Skin epidermis (tissue), 12 donors: ENCODE results near the gene MMAB.
A peak's percentile ranks its signal among the peaks of the same experiment; 100 is the strongest.

Source experiments
- H3K27ac ChIP-seq, 21 experiments: fragments of 200-600 bp; sonication (generic) in 11 of 21; one replicate each; pipeline ENCODE4 v1.5.0; 2020; ENCODE audit warnings: mild to moderate bottlenecking in 3 of 21, inconsistent platforms in 2 of 21, moderate library complexity in 2 of 21
- H3K4me3 ChIP-seq, 7 experiments: fragments of 200-600 bp; sonication (generic) in 2 of 7; one replicate each; pipeline ENCODE4 v1.5.0; 2020; ENCODE audit warnings: inconsistent platforms in 2 of 7, mild to moderate bottlenecking in 2 of 7, moderate library complexity in 1 of 7

MMAB gene

DNA sequence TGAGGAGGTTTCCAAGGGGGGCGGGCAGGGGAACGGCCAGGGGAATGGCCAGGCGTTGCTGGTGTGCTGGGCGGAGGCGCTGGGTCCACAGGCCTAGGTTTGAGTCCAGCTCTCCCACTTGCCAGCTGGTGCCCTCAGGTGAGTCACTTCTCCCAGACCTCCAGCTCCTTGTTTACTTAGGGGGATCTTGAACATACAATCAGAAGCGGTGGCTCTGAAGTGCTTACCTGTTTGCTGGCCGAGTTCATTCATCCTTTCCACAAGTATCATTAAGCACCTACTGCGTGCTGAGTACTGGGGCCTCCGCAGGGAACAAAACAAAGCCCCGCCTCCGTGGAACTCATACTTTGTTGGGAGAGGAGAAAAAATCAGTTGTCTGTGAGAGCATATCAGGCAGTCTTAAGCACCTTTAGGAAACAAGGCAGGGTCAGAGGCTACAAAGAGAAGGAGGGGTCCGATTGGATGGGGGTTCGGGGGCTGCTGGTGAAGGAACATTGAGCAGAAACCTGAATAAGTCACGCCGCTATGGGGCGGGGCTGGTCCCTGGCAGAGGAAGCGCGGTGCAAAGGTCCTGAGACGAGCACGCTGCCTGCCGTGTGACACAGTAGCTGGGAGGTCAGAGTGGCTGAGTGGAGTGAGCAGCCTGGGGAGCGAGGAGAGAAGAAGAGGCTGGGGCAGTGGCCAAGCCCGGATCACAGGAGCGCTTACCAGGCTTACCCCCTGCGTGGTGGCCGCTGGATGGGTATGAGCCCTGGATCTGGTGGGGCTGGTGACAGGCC, 15.3 kb upstream of the MMAB start:
- no peak overlapping the region for H3K27ac ChIP-seq
- no peak overlapping the region for H3K4me3 ChIP-seq

DNA sequence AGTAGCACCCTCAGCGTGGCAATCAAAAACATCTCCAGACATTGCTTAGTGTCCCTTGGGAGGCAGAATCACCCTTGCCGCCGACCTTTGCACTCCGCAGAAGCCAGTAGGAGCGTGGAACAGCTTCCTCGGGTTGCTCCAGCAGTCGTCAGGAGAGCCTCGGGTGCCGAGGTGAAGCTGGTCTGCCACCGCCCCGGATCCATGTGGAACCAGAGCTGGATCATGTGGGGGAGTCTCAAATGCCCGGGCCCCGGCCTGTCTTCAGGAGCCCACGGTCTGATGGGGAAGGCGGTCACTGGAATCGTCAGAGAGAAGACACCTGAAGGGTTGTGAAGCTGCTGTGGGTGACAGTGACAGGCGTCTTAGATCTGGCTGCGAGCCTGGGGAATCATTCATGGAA, 14.6 kb upstream of the MMAB start:
- H3K4me3 ChIP-seq, result no peak overlapping the region
- no peak overlapping the region for H3K27ac ChIP-seq

DNA sequence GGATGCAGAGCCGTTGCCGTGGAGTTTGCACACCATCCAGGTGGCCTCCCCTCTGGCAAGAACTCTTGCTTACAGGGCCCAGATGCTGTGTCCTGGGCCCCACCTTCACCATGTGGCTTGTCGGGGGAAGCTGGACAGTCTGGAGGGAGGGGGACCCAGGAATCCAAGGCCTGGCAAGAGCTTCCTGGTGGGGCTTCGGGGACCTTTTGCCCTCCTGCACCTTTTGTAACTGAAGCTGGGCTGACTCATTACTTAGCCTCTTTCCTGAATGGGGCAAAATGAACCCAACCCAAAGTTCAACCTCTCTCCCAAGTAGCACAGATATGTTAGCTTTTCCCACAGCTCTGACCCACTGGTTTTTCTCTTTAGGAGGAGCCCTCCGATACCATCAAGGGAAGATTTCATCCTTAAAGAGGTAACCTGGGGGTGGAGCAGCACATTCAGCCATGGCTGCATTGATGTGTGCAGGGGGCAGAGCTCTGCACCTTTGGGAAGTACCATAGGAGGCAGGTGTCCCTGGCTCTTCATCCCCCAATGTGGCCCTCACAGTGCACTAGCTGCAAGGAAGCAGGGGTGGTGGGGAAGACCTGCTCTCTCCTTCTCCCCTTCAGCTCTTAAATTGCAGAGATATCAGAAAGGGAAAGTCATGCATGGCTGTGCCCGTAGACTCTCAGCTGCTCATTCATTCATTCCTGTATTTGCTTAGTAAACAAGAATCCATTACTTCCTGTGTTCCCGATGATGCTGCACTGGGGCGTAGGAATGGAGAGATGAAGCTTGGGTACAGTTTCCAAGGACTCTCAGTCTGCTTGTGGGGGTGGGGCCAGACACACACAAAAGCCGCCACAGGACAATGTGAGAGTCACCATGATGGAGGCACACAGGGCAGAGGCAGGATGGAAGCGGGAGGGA, 13.3 kb upstream of the MMAB start:
- Histone ChIP-seq H3K4me3 (no peak overlapping the region), H3K27ac (no peak overlapping the region)

DNA sequence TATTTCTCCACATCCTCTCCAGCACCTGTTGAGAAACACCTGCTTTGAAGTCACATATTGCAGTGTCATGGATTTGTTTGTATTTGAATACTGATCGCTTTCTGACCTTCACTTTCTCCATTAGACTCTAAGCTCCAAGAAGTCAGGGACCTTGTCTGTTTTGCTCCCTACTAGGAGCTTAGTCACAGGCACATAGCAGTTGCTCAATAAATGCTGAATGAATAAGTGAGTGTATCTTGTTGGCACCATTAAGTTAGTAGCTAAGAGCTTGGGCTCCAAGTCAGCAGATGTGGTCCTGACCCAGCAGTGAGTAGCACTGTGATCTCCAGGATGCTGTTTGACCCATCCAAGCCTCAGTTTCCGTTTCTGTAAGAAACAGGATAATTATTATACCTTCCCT, 10.4 kb upstream of the MMAB start:
- Histone ChIP-seq H3K4me3 (no peak overlapping the region), H3K27ac (no peak overlapping the region)

DNA sequence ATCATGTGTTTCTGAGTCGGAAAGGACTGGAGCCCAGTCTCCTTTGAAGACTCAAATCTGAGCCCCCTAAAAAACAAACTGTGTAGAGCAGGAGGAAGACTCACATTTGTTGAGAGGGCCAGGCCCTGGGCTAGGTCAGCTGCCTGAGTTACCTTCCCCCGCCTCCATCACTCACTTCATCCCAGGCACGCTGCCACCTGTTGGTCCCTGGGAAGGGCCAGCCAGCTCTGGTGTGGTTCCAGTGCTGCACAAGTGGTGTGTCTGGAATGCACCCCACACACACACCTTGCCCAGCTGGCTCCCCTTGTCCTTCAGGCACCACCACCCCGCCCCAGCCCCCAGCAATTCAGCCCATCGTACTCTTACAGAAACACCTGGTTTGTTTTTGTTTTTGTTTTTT, 9.3 kb upstream of the MMAB start:
- Histone ChIP-seq H3K4me3 (no peak overlapping the region), H3K27ac (no peak overlapping the region)

DNA sequence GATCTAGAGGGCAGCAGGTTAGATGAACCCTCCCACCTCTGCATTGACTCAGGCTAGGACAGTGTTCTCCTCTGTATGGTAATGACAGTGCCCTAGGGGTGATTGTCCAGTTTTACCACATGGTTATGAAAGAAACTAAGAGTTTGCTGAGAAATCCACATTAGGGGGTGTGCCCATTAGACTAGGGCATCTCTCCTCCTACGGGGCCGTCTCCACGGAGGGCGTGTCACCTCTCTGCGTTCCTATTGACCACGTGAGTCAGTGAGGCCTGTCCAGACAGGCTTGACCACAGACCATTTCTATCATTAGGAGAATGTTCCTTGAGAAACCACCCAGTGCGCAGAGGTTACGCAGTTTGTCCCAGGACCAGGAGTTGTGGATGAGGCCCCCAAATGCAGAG, 8.6 kb upstream of the MMAB start:
- no peak overlapping the region for H3K4me3 ChIP-seq
- H3K27ac ChIP-seq, result no peak overlapping the region

DNA sequence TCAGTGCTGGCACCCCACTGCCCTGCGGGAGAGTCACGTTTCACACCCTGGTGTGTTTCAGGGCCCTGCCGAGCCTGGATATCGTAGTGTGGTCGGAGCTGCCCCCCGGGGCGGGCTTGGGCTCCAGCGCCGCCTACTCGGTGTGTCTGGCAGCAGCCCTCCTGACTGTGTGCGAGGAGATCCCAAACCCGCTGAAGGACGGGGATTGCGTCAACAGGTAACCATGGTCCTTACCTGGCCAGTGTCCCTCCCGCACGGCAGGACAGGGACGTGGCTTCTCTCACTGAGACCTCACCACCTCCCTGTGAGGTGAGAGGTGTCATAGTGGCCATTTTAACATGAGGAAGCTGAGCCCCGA, 8.0 kb upstream of the MMAB start:
- Histone ChIP-seq H3K4me3 (no peak overlapping the region), H3K27ac (no peak overlapping the region)

DNA sequence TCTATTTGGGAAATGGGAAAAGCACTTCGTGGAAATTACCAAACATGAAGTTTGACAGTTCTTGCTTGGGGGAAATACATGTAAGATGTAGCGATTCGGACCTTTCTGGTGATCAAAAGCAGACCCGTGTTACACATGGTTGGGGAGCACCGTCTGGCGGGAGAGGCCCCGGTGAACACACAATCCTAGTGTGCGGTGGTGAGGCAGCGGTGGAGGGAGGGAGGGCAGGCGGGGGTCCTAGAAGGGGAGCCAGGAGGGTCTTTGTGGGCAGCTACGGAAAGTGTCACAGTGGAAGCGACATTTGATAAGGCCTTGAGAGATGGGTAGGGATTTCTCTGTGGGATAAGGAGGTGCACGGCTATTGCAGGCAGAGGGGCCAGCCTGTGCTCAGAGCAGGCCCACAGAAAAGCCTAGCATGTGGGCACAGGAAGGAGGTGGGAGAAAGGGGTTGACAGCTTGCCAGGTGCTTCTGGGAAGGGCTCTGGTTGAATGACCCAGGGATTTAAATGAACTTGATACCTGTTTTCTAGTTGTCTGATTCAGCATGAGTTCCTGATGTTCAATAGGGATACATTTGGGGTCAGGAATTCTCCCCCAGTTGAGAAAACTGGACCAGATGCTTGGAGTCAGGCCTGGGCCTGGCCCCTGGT, 7.5 kb upstream of the MMAB start:
- H3K4me3 ChIP-seq, result no peak overlapping the region
- no peak overlapping the region for H3K27ac ChIP-seq

DNA sequence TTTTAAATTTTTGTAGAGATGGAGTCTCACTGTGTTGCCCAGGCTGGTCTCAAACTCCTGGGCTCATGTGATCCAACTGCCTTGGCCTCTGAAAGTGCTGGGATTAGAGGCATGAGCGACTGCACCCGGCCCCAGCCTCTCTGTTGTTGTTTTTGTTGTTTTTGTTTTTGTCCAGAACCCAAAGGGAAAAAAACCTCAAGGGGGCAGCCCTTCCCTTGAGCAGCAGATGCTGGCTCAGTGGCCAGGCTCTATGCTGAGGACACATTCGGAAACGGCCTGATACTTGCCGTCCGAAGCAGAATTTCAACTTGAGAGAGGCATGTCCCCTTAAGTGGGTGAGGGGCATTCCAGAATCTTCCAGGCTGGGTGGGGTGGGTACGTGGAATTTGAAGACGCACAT, 7.0 kb upstream of the MMAB start:
- no peak overlapping the region for H3K27ac ChIP-seq
- no peak overlapping the region for H3K4me3 ChIP-seq

DNA sequence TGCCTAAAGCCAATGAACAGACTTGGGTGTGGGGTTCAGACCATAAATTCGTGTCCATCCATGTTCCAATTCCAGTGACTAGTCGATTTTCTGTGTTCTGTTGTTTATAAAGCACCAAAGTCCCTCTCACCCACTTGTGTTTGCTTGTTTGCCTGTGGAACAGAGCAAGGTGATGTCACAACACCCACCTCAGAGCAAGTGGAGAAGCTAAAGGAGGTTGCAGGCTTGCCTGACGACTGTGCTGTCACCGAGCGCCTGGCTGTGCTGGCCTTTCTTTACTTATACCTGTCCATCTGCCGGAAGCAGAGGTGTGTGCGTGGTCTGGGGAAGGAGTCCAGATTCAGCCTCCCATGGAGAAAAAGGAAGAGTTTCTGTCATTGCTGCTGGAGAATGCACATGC, 6.3 kb upstream of the MMAB start:
- no peak overlapping the region for H3K4me3 ChIP-seq
- no peak overlapping the region for H3K27ac ChIP-seq

DNA sequence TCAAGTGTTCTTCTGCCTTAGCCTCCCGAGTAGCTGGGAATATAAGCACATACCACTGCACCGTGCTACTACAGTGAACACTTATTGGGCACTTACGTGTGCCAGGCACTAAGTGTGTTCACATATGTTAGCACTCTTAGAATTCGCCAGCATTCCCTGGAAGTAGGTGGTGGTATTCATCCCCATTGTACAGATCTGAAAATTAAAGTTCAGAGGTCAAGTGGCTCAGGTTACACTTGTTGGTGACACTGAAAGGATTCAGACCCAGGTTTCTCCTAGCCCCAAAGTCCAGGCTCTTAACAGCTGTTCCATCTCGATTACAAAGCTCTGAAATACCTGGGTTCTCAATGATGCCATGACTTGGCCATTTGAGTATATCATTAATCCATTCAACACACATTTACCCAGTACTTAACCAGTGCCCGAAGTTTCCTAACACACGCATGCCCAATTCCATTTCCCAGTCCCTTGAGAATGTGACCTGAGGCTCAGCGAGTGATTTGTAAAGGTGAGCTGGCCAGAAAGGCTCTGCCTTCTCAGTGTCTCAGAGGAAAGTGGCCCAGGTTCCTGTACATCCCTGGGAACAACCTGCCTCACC, 5.1 kb upstream of the MMAB start:
- no peak overlapping the region for H3K27ac ChIP-seq
- H3K4me3 ChIP-seq, result no peak overlapping the region

DNA sequence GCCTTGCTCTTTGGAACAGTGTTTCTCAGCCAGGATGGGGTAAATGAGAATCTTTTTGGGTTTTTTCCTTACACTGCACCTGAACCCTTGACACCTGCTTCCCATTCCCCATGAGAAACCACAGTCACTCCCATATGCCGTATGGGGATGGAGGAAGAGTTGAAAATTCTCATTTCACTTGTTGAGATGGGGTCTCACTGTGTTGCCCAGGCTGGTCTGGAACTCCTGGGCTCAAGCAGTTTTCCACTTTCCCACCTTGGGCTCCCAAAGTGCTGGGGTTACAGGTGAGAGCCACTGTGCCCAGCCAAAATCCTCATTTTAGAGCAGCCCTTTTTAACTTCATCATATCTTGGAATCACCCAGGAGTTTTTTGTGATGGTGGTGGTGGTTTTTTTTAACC, 4.0 kb upstream of the MMAB start:
- Histone ChIP-seq H3K4me3 (no peak overlapping the region), H3K27ac (no peak overlapping the region)

DNA sequence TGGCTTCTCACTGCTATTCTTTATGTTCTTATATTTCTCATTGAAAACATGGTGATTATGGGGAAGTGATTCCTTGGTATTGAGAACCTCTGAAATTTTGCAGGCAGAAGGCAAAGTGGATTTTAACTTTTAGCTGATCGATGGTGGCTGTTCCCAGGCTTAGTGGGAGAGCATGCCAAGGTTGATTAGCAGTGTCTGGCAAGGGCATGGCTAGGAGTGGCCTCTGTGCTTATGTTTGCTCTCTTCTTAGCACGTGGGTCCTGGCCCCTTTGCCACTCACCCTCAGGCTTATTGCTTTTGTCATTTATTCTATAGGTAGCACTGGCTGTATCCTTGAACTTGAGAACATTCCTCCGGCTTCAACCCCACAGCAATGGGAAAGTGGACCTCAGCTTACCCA, 2.4 kb upstream of the MMAB start:
- Histone ChIP-seq H3K4me3 (no peak overlapping the region), H3K27ac (no peak overlapping the region)

DNA sequence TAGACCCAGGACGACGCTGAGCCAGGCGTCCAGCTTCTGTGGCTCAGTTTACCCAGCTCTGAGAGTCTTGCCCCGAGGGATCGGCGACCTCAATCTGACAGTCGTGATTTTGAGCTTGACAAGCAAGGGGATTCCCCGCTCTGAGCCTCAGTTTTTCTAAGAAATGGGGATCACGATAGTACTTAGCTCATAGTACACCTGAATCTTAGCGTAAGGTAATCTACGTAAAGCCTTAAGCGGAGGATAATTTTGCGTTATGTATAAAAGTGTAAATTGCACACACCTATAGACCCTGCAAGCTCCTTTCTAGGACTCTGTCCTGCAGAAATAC, 575 bp upstream of the MMAB start:
- Histone ChIP-seq H3K27ac (peak overlapping the region in 20 of 21 experiments; percentile 7 to 92 (median 76)), H3K4me3 (peak overlapping the region; percentile 52 to 82 (median 72))

DNA sequence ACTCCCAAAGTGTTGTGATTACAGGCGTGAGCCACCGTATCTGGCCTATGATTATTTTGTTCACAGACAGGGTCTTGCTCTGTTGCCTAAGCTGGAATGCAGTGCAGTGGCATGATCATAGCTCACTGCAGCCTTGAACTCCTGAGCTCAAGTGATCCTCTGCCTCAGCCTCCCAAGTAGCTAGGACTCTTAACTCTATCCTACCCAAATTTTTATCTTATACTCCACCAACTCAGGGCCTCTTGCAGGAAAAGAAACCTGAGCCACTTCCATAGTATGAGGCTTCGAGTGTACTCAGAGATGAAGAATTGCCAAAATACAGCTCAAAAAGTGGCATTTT, 828 bp downstream of the MMAB start:
- peak overlapping the region in 6 of 7 experiments; percentile 67 to 82 (median 74) for H3K4me3 ChIP-seq
- peak overlapping the region in 11 of 21 experiments; percentile 67 to 92 (median 87) for H3K27ac ChIP-seq

DNA sequence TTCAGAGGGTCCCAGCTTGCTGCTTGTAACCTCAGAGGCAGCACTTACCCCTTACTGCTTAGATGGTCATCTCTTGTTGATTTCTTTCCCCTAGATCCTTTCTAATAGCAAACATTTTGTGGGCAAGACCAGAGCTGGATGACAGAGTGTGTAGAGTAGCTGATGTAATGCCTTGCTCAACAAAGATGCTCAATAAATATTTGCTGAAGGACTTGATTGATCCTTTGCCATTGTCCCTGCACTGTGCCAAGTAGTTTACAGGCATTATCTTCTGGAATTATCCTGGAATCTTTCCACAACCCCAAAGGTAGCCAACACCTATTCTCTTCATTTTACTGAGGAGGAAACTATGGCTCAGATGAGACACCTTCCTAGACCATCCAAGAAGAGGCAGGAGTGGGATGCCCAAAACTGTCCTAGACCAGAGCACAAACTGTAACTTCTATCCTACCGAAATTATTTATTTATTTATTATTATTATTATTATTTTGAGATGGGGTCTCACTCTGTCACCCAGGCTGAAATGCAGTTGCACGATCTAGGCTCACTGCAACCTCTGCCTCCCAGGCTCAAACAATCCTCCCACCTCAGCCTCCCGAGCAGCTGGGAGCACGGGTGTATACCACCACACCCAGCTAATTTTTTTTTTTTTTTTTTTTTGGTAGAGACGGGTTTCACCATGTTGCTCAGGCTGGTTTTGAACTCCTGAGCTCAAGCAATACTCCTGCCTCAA, 1.4 kb downstream of the MMAB start:
- no peak overlapping the region for H3K27ac ChIP-seq

DNA sequence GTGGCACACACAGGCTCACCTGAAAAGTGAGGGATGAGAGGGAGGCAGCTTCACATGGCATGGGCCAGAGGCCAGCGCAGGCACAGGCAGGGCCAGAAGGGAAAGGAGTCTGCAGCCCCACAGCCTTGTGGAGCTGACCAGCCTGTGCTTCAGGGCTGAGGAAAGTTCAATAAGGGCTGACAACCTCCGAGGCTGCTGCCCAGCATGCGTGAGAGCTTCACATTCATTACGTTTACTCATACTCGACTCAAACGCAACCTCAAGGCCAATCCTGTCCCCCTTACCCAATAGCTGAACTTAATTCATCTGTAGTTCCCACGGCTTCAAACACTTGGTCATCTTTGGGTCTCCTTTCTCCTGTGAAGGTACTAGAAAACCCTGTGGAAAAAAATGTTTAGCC, 4.8 kb downstream of the MMAB start:
- Histone ChIP-seq H3K27ac (no peak overlapping the region), H3K4me3 (no peak overlapping the region)

More for the DNA sequence above, 1.4 kb downstream of the MMAB start:
- H3K4me3 ChIP-seq, result no peak overlapping the region

DNA sequence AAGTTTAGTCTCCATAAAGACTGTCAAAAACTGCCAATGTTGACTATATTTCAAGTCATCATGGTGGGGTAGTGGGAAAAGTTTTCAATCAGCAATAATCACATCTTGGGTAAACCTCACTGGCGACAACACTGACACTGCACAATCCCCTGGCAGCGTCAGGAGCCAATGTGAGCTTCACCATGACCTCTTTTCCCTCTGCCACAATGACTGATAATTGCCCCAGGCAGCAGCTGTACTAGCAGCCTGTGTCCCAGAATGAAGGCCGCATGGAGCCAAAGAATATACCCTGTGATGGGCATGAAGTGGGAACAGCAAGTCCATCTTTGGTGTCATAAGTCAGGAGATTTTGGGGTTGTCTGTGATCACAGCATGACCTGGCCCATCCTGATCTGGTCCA, 5.3 kb downstream of the MMAB start:
- H3K4me3 ChIP-seq, result no peak overlapping the region
- no peak overlapping the region for H3K27ac ChIP-seq

DNA sequence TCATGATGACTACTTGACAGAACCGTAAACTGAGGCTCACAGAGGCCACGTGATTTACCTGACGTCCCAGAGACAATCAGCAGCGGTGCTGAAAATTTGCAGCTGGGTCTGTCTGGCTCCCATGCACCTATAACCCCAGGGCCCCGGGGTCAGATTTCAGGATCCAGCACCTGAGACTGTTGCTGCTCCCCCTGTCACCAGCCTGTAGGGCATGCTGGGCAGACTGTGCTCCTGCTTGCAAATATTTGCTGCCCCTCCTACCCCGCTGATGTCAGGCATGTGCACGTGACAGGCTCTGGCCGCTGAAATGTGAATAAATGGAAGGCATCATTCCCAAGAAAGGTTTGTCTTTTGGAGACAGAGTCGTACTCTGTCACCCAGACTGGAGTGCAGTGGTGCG, 6.0 kb downstream of the MMAB start:
- H3K27ac ChIP-seq, result no peak overlapping the region

DNA sequence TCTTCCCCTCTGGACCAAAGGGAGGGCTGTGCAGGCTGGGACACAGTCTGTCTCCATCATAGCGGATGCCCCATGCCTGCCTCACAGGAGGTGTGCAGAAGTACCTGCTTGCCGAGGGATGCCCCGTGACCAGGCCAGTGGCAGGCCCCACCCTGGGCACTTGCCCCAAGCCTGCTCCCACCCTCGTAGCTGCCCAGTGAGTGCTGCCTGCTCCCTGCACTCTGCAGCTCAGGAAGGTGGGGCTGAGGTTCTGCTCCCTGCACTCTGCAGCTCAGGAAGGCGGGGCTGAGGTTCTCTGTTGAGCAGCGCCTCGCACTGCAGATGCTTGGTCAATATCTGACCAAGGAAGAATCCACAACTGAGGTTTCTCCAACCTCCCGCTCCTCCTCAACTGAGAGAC, 6.9 kb downstream of the MMAB start:
- no peak overlapping the region for H3K27ac ChIP-seq
- H3K4me3 ChIP-seq, result no peak overlapping the region

More for the DNA sequence above, 6.0 kb downstream of the MMAB start:
- H3K4me3 ChIP-seq, result no peak overlapping the region
